Suprapubic skin (tissue), 3 donors: Measurements from ENCODE around the gene AAGAB.

Experiments
- CTCF ChIP-seq, 2 donors: fragments of 200-600 bp in 1 of 2; fragments of 450-650 bp in 1 of 2; sonication (generic) in 1 of 2; IDR thresholded peaks; one replicate each; pipeline ENCODE4 v1.5.1; 2016 to 2019; ENCODE audit warnings: antibody characterized with exemption in 2 of 2, mild to moderate bottlenecking in 1 of 2, moderate library complexity in 1 of 2
- POLR2A ChIP-seq, 2 donors: fragments of 450-650 bp; IDR thresholded peaks; one replicate each; pipeline ENCODE4 v1.6.1; 2017; ENCODE audit warnings: antibody characterized with exemption in 2 of 2, mild to moderate bottlenecking in 2 of 2, moderate library complexity in 2 of 2

- TF ChIP-seq CTCF (IDR thresholded peaks at IDR 0.05) (no peak), POLR2A (IDR thresholded peaks at IDR 0.05) (no peak)
Measured at GRCh38 chr15:67164811-67165253, 89.6 kb downstream of the AAGAB start.
